Karpas-422 (cell line): ENCODE measurements around the gene DOK7. TPM values are rescaled to one million over a fixed set of nuclear protein-coding genes. Genes with fewer than 3 reads are reported as not detected.
"Not testable (repeated sequence)": the region's sequence is repeated elsewhere in the genome, so short reads cannot be mapped to it uniquely, and the experiment has no call there.

Experiments
- DNase-seq: peaks from one replicate; pipeline ENCODE4 v3.0.0-alpha.2; 2015
- H2AFZ ChIP-seq: fragments of 200-600 bp; sonication (generic); 2 replicates; pipeline ENCODE4 v1.6.1; 2014; ENCODE audit warnings: antibody characterized with exemption, low read length, mixed read lengths
- H3K27ac ChIP-seq: fragments of 200-600 bp; sonication (generic); 2 replicates; pipeline ENCODE4 v1.5.1; 2014; ENCODE audit warnings: mild to moderate bottlenecking, low read length, moderate library complexity
- H3K27me3 ChIP-seq: fragments of 200-600 bp; sonication (generic); 2 replicates; pipeline ENCODE4 v1.6.1; 2014; ENCODE audit warnings: low read length, mixed read lengths
- H3K36me3 ChIP-seq: fragments of 200-600 bp; sonication (generic); 2 replicates; pipeline ENCODE4 v1.6.1; 2014; ENCODE audit warnings: low read length, mixed read lengths; ENCODE audit not compliant: insufficient read depth
- H3K4me1 ChIP-seq: fragments of 200-600 bp; sonication (generic); 2 replicates; pipeline ENCODE4 v1.6.1; 2014; ENCODE audit warnings: mild to moderate bottlenecking, low read length, mixed read lengths
- H3K4me2 ChIP-seq: fragments of 200-600 bp; sonication (generic); 2 replicates; pipeline ENCODE4 v1.6.1; 2014; ENCODE audit warnings: low read length, low read depth, mild to moderate bottlenecking; ENCODE audit not compliant: poor library complexity, severe bottlenecking
- H3K4me3 ChIP-seq: fragments of 200-600 bp; sonication (generic); 2 replicates; pipeline ENCODE4 v1.5.1; 2014; ENCODE audit warnings: mild to moderate bottlenecking, antibody characterized with exemption, low read length, mixed read lengths
- H3K79me2 ChIP-seq: fragments of 200-600 bp; sonication (generic); 2 replicates; pipeline ENCODE4 v1.6.1; 2014; ENCODE audit warnings: mild to moderate bottlenecking, low read length, mixed read lengths
- H3K9ac ChIP-seq: fragments of 200-600 bp; sonication (generic); 2 replicates; pipeline ENCODE4 v1.6.0; 2014; ENCODE audit warnings: low read length
- H3K9me2 ChIP-seq: fragments of 200-600 bp; sonication (generic), shearing (Covaris generic); replicated peaks from 2 replicates; pipeline ENCODE4 v1.6.0; 2014; ENCODE audit warnings: mild to moderate bottlenecking, low read length, moderate library complexity; ENCODE audit not compliant: insufficient read depth
- H3K9me3 ChIP-seq: fragments of 300-700, 200-600 bp; sonication (generic); 2 replicates; pipeline ENCODE4 v1.6.1; 2014; ENCODE audit warnings: low read length, mixed read lengths
- H4K20me1 ChIP-seq: fragments of 200-600 bp; sonication (generic); 2 replicates; pipeline ENCODE4 v1.6.1; 2014; ENCODE audit warnings: mild to moderate bottlenecking, antibody characterized with exemption, low read length, low read depth; ENCODE audit not compliant: insufficient read depth
- total RNA-seq: library from RNA; depleted of rRNA; stranded (reverse); fragments of >200 nt; shearing (Covaris generic); gene quantifications from 2 replicates; pipeline ENCODE4 v1.2.3, GENCODE V29; 2014; ENCODE audit warnings: low replicate concordance

The DOK7 gene
- total RNA-seq, 1 experiment from 2014 or later, result 1.6 TPM

GRCh38 chr4:3501126-3501824 lies 38.2 kb downstream of the DOK7 start:
- Histone ChIP-seq H2AFZ (no peak overlapping the region), H3K4me3 (no peak overlapping the region), H3K27ac (no peak overlapping the region), H3K79me2 (no peaks in the 10 kb centered on the region), H3K4me2 (no peak overlapping the region), H3K9ac (no peak overlapping the region), H3K9me2 (no peaks in the 10 kb centered on the region), H3K4me1 (no peaks in the 10 kb centered on the region), H4K20me1 (peaks cover 17% of the 10 kb centered on the region; the same call in 1 of the 2 replicates), H3K36me3 (no peaks in the 10 kb centered on the region), H3K9me3 (no peaks in the 10 kb centered on the region), H3K27me3 (no peaks in the 10 kb centered on the region)
- DNase-seq, result no peak

GRCh38 chr4:3501825-3502425 lies 38.8 kb downstream of the DOK7 start:
- Histone ChIP-seq H3K36me3 (no peaks in the 10 kb centered on the region), H4K20me1 (peaks cover 17% of the 10 kb centered on the region; the same call in 1 of the 2 replicates), H3K27me3 (no peaks in the 10 kb centered on the region), H3K4me2 (no peak overlapping the region), H3K79me2 (no peaks in the 10 kb centered on the region), H3K27ac (no peak overlapping the region), H3K9ac (no peak overlapping the region), H3K9me3 (no peaks in the 10 kb centered on the region), H3K4me3 (no peak overlapping the region), H2AFZ (no peak overlapping the region), H3K4me1 (no peaks in the 10 kb centered on the region), H3K9me2 (no peaks in the 10 kb centered on the region)
- DNase-seq, result no peak

- Histone ChIP-seq H3K27me3 (no peaks in the 10 kb centered on the region), H2AFZ (no peak overlapping the region), H3K4me1 (no peaks in the 10 kb centered on the region), H3K9ac (no peak overlapping the region), H3K36me3 (no peaks in the 10 kb centered on the region), H4K20me1 (peaks cover 17% of the 10 kb centered on the region; the same call in 1 of the 2 replicates), H3K4me2 (no peak overlapping the region), H3K4me3 (no peak overlapping the region), H3K27ac (no peak overlapping the region), H3K9me3 (no peaks in the 10 kb centered on the region), H3K9me2 (no peaks in the 10 kb centered on the region), H3K79me2 (no peaks in the 10 kb centered on the region)
- no peak for DNase-seq
Measured at GRCh38 chr4:3502941-3503936, 40.1 kb downstream of the DOK7 start.

- Histone ChIP-seq H3K9me2 (no peaks in the 10 kb centered on the region), H3K27me3 (no peaks in the 10 kb centered on the region), H2AFZ (no peak overlapping the region), H4K20me1 (peaks cover 17% of the 10 kb centered on the region; the same call in 1 of the 2 replicates), H3K9me3 (no peaks in the 10 kb centered on the region), H3K4me3 (no peak overlapping the region), H3K27ac (no peak overlapping the region), H3K36me3 (no peaks in the 10 kb centered on the region), H3K4me2 (no peak overlapping the region), H3K79me2 (no peaks in the 10 kb centered on the region), H3K4me1 (no peaks in the 10 kb centered on the region), H3K9ac (no peak overlapping the region)
- DNase-seq, result no peak
Measured at GRCh38 chr4:3505231-3505630, 42.1 kb downstream of the DOK7 start.

- Histone ChIP-seq H3K27ac (no peak overlapping the region), H3K4me2 (no peak overlapping the region), H4K20me1 (0 out of 2 replicates have a peak, but pooled peaks cover 4% of the 10 kb centered on the region), H3K4me1 (no peaks in the 10 kb centered on the region), H3K9me2 (no peaks in the 10 kb centered on the region), H3K79me2 (no peaks in the 10 kb centered on the region), H3K4me3 (no peak overlapping the region), H3K27me3 (no peaks in the 10 kb centered on the region), H3K9ac (no peak overlapping the region), H3K9me3 (no peaks in the 10 kb centered on the region), H2AFZ (no peak overlapping the region), H3K36me3 (peaks cover 11% of the 10 kb centered on the region; the same call in 1 of the 2 replicates)
- no peak for DNase-seq
Measured at GRCh38 chr4:3508542-3508941, 45.4 kb downstream of the DOK7 start.

- Histone ChIP-seq H3K36me3 (peaks cover 11% of the 10 kb centered on the region; the same call in 1 of the 2 replicates), H3K4me3 (no peak overlapping the region)
- no peak for DNase-seq
Measured at GRCh38 chr4:3510481-3510880, 47.4 kb downstream of the DOK7 start.

GRCh38 chr4:3511187-3511586 lies 48.1 kb downstream of the DOK7 start:
- peaks cover 11% of the 10 kb centered on the region; the same call in 1 of the 2 replicates for H3K36me3 ChIP-seq
- no peak overlapping the region for H3K4me3 ChIP-seq

More at GRCh38 chr4:3510481-3510880, 47.4 kb downstream of the DOK7 start:
- no peaks in the 10 kb centered on the region for H3K4me1 ChIP-seq
- no peaks in the 10 kb centered on the region for H3K9me3 ChIP-seq
- no peak overlapping the region for H2AFZ ChIP-seq
- H3K4me2 ChIP-seq, result no peak overlapping the region
- H3K79me2 ChIP-seq, result no peaks in the 10 kb centered on the region
- no peak overlapping the region for H3K27ac ChIP-seq
- no peaks in the 10 kb centered on the region for H3K27me3 ChIP-seq
- H3K9me2 ChIP-seq, result no peaks in the 10 kb centered on the region
- H3K9ac ChIP-seq, result no peak overlapping the region
- no peaks in the 10 kb centered on the region for H4K20me1 ChIP-seq

GRCh38 chr4:3511601-3512000 lies 48.5 kb downstream of the DOK7 start:
- H3K9me2 ChIP-seq, H4K20me1 ChIP-seq, H3K4me1 ChIP-seq, H3K27me3 ChIP-seq, H3K4me2 ChIP-seq, H2AFZ ChIP-seq, H3K27ac ChIP-seq, DNase-seq, H3K9me3 ChIP-seq, H3K79me2 ChIP-seq, H3K9ac ChIP-seq, H3K4me3 ChIP-seq: not testable (repeated sequence)
- peaks cover 11% of the 10 kb centered on the region; the same call in 1 of the 2 replicates for H3K36me3 ChIP-seq

More at GRCh38 chr4:3511187-3511586, 48.1 kb downstream of the DOK7 start:
- no peaks in the 10 kb centered on the region for H3K4me1 ChIP-seq
- H4K20me1 ChIP-seq, result no peaks in the 10 kb centered on the region
- no peaks in the 10 kb centered on the region for H3K27me3 ChIP-seq
- no peak overlapping the region for H3K27ac ChIP-seq
- no peak overlapping the region for H3K4me2 ChIP-seq
- no peak for DNase-seq
- no peaks in the 10 kb centered on the region for H3K9me2 ChIP-seq
- H3K9ac ChIP-seq, result no peak overlapping the region
- H3K9me3 ChIP-seq, result no peaks in the 10 kb centered on the region
- H2AFZ ChIP-seq, result no peak overlapping the region
- no peaks in the 10 kb centered on the region for H3K79me2 ChIP-seq
